ENCODE measurements around the gene CRX.

- TF ChIP-seq POLR2AphosphoS5 (IDR thresholded peaks at IDR 0.05; ENCODE audit: insufficient read depth, low read depth, low read length) (no peak), CTCF (IDR thresholded peaks at IDR 0.05; ENCODE audit: extremely low read depth in 1 of 2, insufficient read depth in 1 of 2, low read depth in 1 of 2, low read length in 2 of 2) (no peak), FOS (IDR thresholded peaks at IDR 0.05; ENCODE audit: borderline replicate concordance, insufficient read depth, low read length) (no peak), POLR2A (IDR thresholded peaks at IDR 0.05; ENCODE audit: low read depth, low read length) (no peak), MAX (IDR thresholded peaks at IDR 0.05; ENCODE audit: insufficient read depth, insufficient read length) (no peak), GATA2 (IDR thresholded peaks at IDR 0.05; ENCODE audit: insufficient read depth, insufficient read length, low read depth, low read length) (no peak)
These were observed 22.9 kb upstream of the CRX start for GRCh38 chr19:47798904-47799266.
